Measurements from ENCODE around the gene SORBS1.

The SORBS1 gene

GRCh38 chr10:95400787-95401186 lies 160.4 kb downstream of the SORBS1 start:
- in situ Hi-C loops (cut with HindIII; ENCODE audit: low sequenced_read_pairs) = loop anchor here (25.0 kb wide), 1 partner anchor 212 kb away; no protein-coding TSS in a partner anchor

- in situ Hi-C loops (cut with HindIII; ENCODE audit: low sequenced_read_pairs) = no loop called here
Observed at GRCh38 chr10:95399183-95399582, 162.0 kb downstream of the SORBS1 start.

- in situ Hi-C loops (cut with HindIII; ENCODE audit: low sequenced_read_pairs) = no loop called here
Observed at GRCh38 chr10:95397747-95398146, 163.4 kb downstream of the SORBS1 start.

GRCh38 chr10:95395947-95396449 lies 165.2 kb downstream of the SORBS1 start:
- in situ Hi-C loops (cut with HindIII; ENCODE audit: low sequenced_read_pairs) = no loop called here

GRCh38 chr10:95394161-95394880 lies 166.8 kb downstream of the SORBS1 start:
- in situ Hi-C loops (cut with HindIII; ENCODE audit: low sequenced_read_pairs) = no loop called here

GRCh38 chr10:95392681-95393164 lies 168.4 kb downstream of the SORBS1 start:
- in situ Hi-C loops (cut with HindIII; ENCODE audit: low sequenced_read_pairs) = no loop called here

- in situ Hi-C loops (cut with HindIII; ENCODE audit: low sequenced_read_pairs) = no loop called here
Observed at GRCh38 chr10:95392217-95392584, 169.0 kb downstream of the SORBS1 start.

- in situ Hi-C loops (cut with HindIII; ENCODE audit: low sequenced_read_pairs) = no loop called here
Observed at GRCh38 chr10:95391581-95392216, 169.5 kb downstream of the SORBS1 start.

- in situ Hi-C loops (cut with HindIII; ENCODE audit: low sequenced_read_pairs) = no loop called here
Observed at GRCh38 chr10:95391164-95391563, 170.0 kb downstream of the SORBS1 start.

GRCh38 chr10:95389982-95390381 lies 171.2 kb downstream of the SORBS1 start:
- in situ Hi-C loops (cut with HindIII; ENCODE audit: low sequenced_read_pairs) = no loop called here

- in situ Hi-C loops (cut with HindIII; ENCODE audit: low sequenced_read_pairs) = no loop called here
Observed at GRCh38 chr10:95389176-95389575, 172.0 kb downstream of the SORBS1 start.

- in situ Hi-C loops (cut with HindIII; ENCODE audit: low sequenced_read_pairs) = no loop called here
Observed at GRCh38 chr10:95388539-95388938, 172.6 kb downstream of the SORBS1 start.

GRCh38 chr10:95388109-95388471 lies 173.1 kb downstream of the SORBS1 start:
- in situ Hi-C loops (cut with HindIII; ENCODE audit: low sequenced_read_pairs) = no loop called here

GRCh38 chr10:95384011-95384704 lies 177.0 kb downstream of the SORBS1 start:
- in situ Hi-C loops (cut with HindIII; ENCODE audit: low sequenced_read_pairs) = no loop called here

GRCh38 chr10:95382596-95382995 lies 178.6 kb downstream of the SORBS1 start:
- in situ Hi-C loops (cut with HindIII; ENCODE audit: low sequenced_read_pairs) = no loop called here

- in situ Hi-C loops (cut with HindIII; ENCODE audit: low sequenced_read_pairs) = no loop called here
Observed at GRCh38 chr10:95382174-95382573, 179.0 kb downstream of the SORBS1 start.

GRCh38 chr10:95377950-95378349 lies 183.2 kb downstream of the SORBS1 start:
- in situ Hi-C loops (cut with HindIII; ENCODE audit: low sequenced_read_pairs) = no loop called here

- in situ Hi-C loops (cut with HindIII; ENCODE audit: low sequenced_read_pairs) = no loop called here
Observed at GRCh38 chr10:95375418-95375817, 185.8 kb downstream of the SORBS1 start.

- in situ Hi-C loops (cut with HindIII; ENCODE audit: low sequenced_read_pairs) = loop anchor here (25.0 kb wide), 1 partner anchor 187 kb away; the partner anchor contains the start of gene ACSM6
Observed at GRCh38 chr10:95374597-95375209, 186.5 kb downstream of the SORBS1 start.

GRCh38 chr10:95373660-95374059 lies 187.5 kb downstream of the SORBS1 start:
- in situ Hi-C loops (cut with HindIII; ENCODE audit: low sequenced_read_pairs) = loop anchor here (25.0 kb wide), 1 partner anchor 186 kb away; the partner anchor contains the start of gene ACSM6

GRCh38 chr10:95364342-95364741 lies 196.8 kb downstream of the SORBS1 start:
- in situ Hi-C loops (cut with HindIII; ENCODE audit: low sequenced_read_pairs) = loop anchor here (25.0 kb wide), 1 partner anchor 177 kb away; the partner anchor contains the start of gene ACSM6

Data from DLD1 (cell line).